HEK293 (cell line): ENCODE results near the gene CAMKK1.

ENCODE experiments used
- CTCF ChIA-PET: fragments of 350-600 bp; formaldehyde crosslinking; extraction: SDS; loops from one replicate; lab custom pipeline; 2021; ENCODE audit warnings: antibody characterized with exemption; lab: Yijun Ruan, JAX
- POLR2A ChIA-PET: fragments of 300-600 bp; formaldehyde crosslinking; extraction: SDS; loops from one replicate; lab custom pipeline; 2020; ENCODE audit warnings: antibody characterized with exemption, inconsistent platforms; lab: Yijun Ruan, JAX
- H3K27ac ChIP-seq: fragments of 200-500 bp; sonication (Bioruptor generic); 2 replicates; pipeline ENCODE4 v1.5.1; 2014; ENCODE audit warnings: low read depth, low read length, control low read depth, inconsistent platforms; ENCODE audit errors: extremely low read depth
- H3K36me3 ChIP-seq, 2 experiments: fragments of 200-500 bp in 1 of 2; sonication (Bioruptor generic) in 1 of 2; 1 replicate in 1 of 2; 2 replicates in 1 of 2; pipeline ENCODE4 v1.5.1; 2014 to 2017; ENCODE audit warnings: inconsistent platforms in 2 of 2, low read length in 2 of 2; ENCODE audit not compliant: control insufficient read depth in 2 of 2, insufficient read depth in 1 of 2
- H3K4me1 ChIP-seq: fragments of 200-500 bp; sonication (Bioruptor generic); 2 replicates; pipeline ENCODE4 v1.5.1; 2014; ENCODE audit warnings: mild to moderate bottlenecking, low read length, inconsistent platforms; ENCODE audit not compliant: control insufficient read depth, insufficient read depth
- H3K4me3 ChIP-seq: 2 replicates; pipeline ENCODE4 v1.5.1; 2011; ENCODE audit warnings: low read depth, mild to moderate bottlenecking, control low read depth, low read length, moderate library complexity
- H3K9me3 ChIP-seq: fragments of 200-500 bp; sonication (Bioruptor generic); 2 replicates; pipeline ENCODE4 v1.5.1; 2014; ENCODE audit warnings: low read depth, low read length, inconsistent platforms; ENCODE audit not compliant: control insufficient read depth, insufficient read depth
- GFI1B ChIP-seq: fragments of 450-650 bp; formaldehyde crosslinking; IDR thresholded peaks from 2 replicates; pipeline ENCODE4 v1.5.1; 2016; ENCODE audit warnings: missing biosample characterization, missing genetic modification characterization
- GLI4 ChIP-seq: fragments of 450-650 bp; formaldehyde crosslinking; IDR thresholded peaks from 2 replicates; pipeline ENCODE4 v1.5.1; 2016; ENCODE audit warnings: missing biosample characterization, missing genetic modification characterization
- GLIS1 ChIP-seq: fragments of 450-650 bp; formaldehyde crosslinking; IDR thresholded peaks from 2 replicates; pipeline ENCODE4 v1.5.1; 2016; ENCODE audit warnings: missing biosample characterization, missing genetic modification characterization
- GLIS2 ChIP-seq: fragments of 450-650 bp; formaldehyde crosslinking; IDR thresholded peaks from 2 replicates; pipeline ENCODE4 v1.5.1; 2016; ENCODE audit warnings: missing biosample characterization, missing genetic modification characterization
- HIC1 ChIP-seq: fragments of 450-650 bp; formaldehyde crosslinking; IDR thresholded peaks from 2 replicates; pipeline ENCODE4 v1.5.1; 2016; ENCODE audit warnings: missing biosample characterization, missing genetic modification characterization
- KLF1 ChIP-seq: fragments of 450-650 bp; formaldehyde crosslinking; IDR thresholded peaks from 2 replicates; pipeline ENCODE4 v1.5.1; 2016; ENCODE audit warnings: missing biosample characterization, missing genetic modification characterization
- KLF17 ChIP-seq: fragments of 450-650 bp; formaldehyde crosslinking; IDR thresholded peaks from 2 replicates; pipeline ENCODE4 v1.5.1; 2016; ENCODE audit warnings: missing biosample characterization, missing genetic modification characterization
- SP2 ChIP-seq: fragments of 450-650 bp; formaldehyde crosslinking; IDR thresholded peaks from 2 replicates; pipeline ENCODE4 v1.5.1; 2016; ENCODE audit warnings: missing biosample characterization, missing genetic modification characterization
- TCF7L2 ChIP-seq: IDR thresholded peaks from 2 replicates; pipeline ENCODE4 v1.6.1; 2011; ENCODE audit warnings: low read depth, mild to moderate bottlenecking, inconsistent platforms, low read length, moderate library complexity, borderline replicate concordance
- ZBTB26 ChIP-seq: fragments of 450-650 bp; formaldehyde crosslinking; optimal IDR thresholded peaks from 2 replicates; pipeline ENCODE3; 2016; ENCODE audit warnings: missing biosample characterization, mild to moderate bottlenecking, missing genetic modification characterization
- ZNF10 ChIP-seq: fragments of 450-650 bp; formaldehyde crosslinking; IDR thresholded peaks from 2 replicates; pipeline ENCODE4 v1.5.1; 2017; ENCODE audit warnings: missing biosample characterization, missing genetic modification characterization
- ZNF184 ChIP-seq: fragments of 450-650 bp; IDR thresholded peaks from 2 replicates; pipeline ENCODE4 v1.5.1; 2018; ENCODE audit warnings: missing biosample characterization, mild to moderate bottlenecking, missing genetic modification characterization
- ZNF248 ChIP-seq: fragments of 450-650 bp; formaldehyde crosslinking; IDR thresholded peaks from 2 replicates; pipeline ENCODE4 v1.5.1; 2017; ENCODE audit warnings: missing biosample characterization, missing genetic modification characterization
- ZNF292 ChIP-seq: fragments of 450-650 bp; formaldehyde crosslinking; IDR thresholded peaks from 2 replicates; pipeline ENCODE4 v1.5.1; 2016; ENCODE audit warnings: low read depth, missing biosample characterization, missing genetic modification characterization, borderline replicate concordance
- ZNF302 ChIP-seq: fragments of 450-650 bp; formaldehyde crosslinking; IDR thresholded peaks from 2 replicates; pipeline ENCODE4 v1.5.1; 2016; ENCODE audit warnings: missing biosample characterization, missing genetic modification characterization, low read depth
- ZNF335 ChIP-seq: fragments of 450-650 bp; formaldehyde crosslinking; conservative IDR thresholded peaks from 2 replicates; pipeline ENCODE4 v1.5.1; 2016; ENCODE audit warnings: missing biosample characterization, missing genetic modification characterization
- ZNF354C ChIP-seq: fragments of 450-650 bp; formaldehyde crosslinking; IDR thresholded peaks from 2 replicates; pipeline ENCODE4 v1.5.1; 2016; ENCODE audit warnings: missing biosample characterization, missing genetic modification characterization, low read depth, borderline replicate concordance
- ZNF37A ChIP-seq: fragments of 450-650 bp; IDR thresholded peaks from 2 replicates; pipeline ENCODE4 v1.5.1; 2018; ENCODE audit warnings: missing biosample characterization, missing genetic modification characterization
- ZNF398 ChIP-seq: fragments of 450-650 bp; formaldehyde crosslinking; IDR thresholded peaks from 2 replicates; pipeline ENCODE4 v1.5.1; 2017; ENCODE audit warnings: missing biosample characterization, missing genetic modification characterization
- ZNF510 ChIP-seq: fragments of 450-650 bp; formaldehyde crosslinking; IDR thresholded peaks from 2 replicates; pipeline ENCODE4 v1.5.1; 2018; ENCODE audit warnings: mild to moderate bottlenecking, missing genetic modification characterization, missing biosample characterization; ENCODE audit not compliant: insufficient replicate concordance
- ZNF561 ChIP-seq: fragments of 450-650 bp; IDR thresholded peaks from 2 replicates; pipeline ENCODE4 v1.5.1; 2018; ENCODE audit warnings: missing biosample characterization, missing genetic modification characterization, borderline replicate concordance
- ZNF621 ChIP-seq: fragments of 450-650 bp; formaldehyde crosslinking; IDR thresholded peaks from 2 replicates; pipeline ENCODE4 v1.5.1; 2017; ENCODE audit warnings: missing biosample characterization, missing genetic modification characterization
- ZNF629 ChIP-seq: fragments of 450-650 bp; formaldehyde crosslinking; IDR thresholded peaks from 2 replicates; pipeline ENCODE4 v1.5.1; 2017; ENCODE audit warnings: missing biosample characterization, missing genetic modification characterization
- ZNF707 ChIP-seq: fragments of 450-650 bp; formaldehyde crosslinking; IDR thresholded peaks from 2 replicates; pipeline ENCODE4 v1.5.1; 2016; ENCODE audit warnings: missing biosample characterization, missing genetic modification characterization
- ZNF747 ChIP-seq: fragments of 450-650 bp; formaldehyde crosslinking; IDR thresholded peaks from 2 replicates; pipeline ENCODE4 v1.5.1; 2016; ENCODE audit warnings: missing biosample characterization, missing genetic modification characterization
- ZNF776 ChIP-seq: fragments of 450-650 bp; formaldehyde crosslinking; IDR thresholded peaks from 2 replicates; pipeline ENCODE4 v1.5.0; 2017; ENCODE audit warnings: missing biosample characterization, missing genetic modification characterization, borderline replicate concordance
- ZNF843 ChIP-seq: fragments of 450-650 bp; formaldehyde crosslinking; IDR thresholded peaks from 2 replicates; pipeline ENCODE4 v1.5.1; 2016; ENCODE audit warnings: missing biosample characterization, missing genetic modification characterization

CAMKK1 gene

GRCh38 chr17:3887804-3888203 lies 5.0 kb downstream of the CAMKK1 start:
- Histone ChIP-seq H3K36me3 (peaks cover 4 to 33% of the 10 kb centered on the region in 2 experiments; a peak in 2 of 3 replicates), H3K9me3 (no peaks in the 10 kb centered on the region), H3K27ac (peak overlapping the region; percentile 90), H3K4me3 (no peak overlapping the region), H3K4me1 (peaks cover 38% of the 10 kb centered on the region)
- ChIA-PET CTCF (interaction anchor here (0.7 to 3.0 kb wide), 3 partner anchors 18 to 181 kb away, joined by 3 to 16 read pairs (median 3); no protein-coding TSS in a partner anchor), POLR2A (interaction anchor here (1.0 kb wide), 1 partner anchor 9 kb away, joined by 3 read pairs; no protein-coding TSS in a partner anchor)
- no peak for TF ChIP-seq ZNF10 (tag by site-specific recombination)
- 0 out of 2 replicates have a peak, but pooled peaks have one; percentile 2 for TF ChIP-seq ZNF398 (tag by site-specific recombination)
- TF ChIP-seq ZNF510 (tag by site-specific recombination): no peak
- no peak for TF ChIP-seq ZNF335 (tag by site-specific recombination)
- no peak for TF ChIP-seq ZNF302 (tag by site-specific recombination)
- TF ChIP-seq ZNF184 (tag by site-specific recombination): no peak
- no peak for TF ChIP-seq GFI1B
- TF ChIP-seq ZNF843: no peak
- TF ChIP-seq SP2 (tag by site-specific recombination): 0 out of 2 replicates have a peak, but pooled peaks have one; percentile 22
- no peak for TF ChIP-seq ZNF248
- TF ChIP-seq ZNF707 (tag by site-specific recombination): no peak
- TF ChIP-seq GLI4 (tag by site-specific recombination): no peak
- TF ChIP-seq ZNF292: no peak
- TF ChIP-seq ZNF629: no peak
- TF ChIP-seq HIC1 (tag by site-specific recombination): no peak
- TF ChIP-seq ZBTB26: no peak
- no peak for TF ChIP-seq ZNF776
- TF ChIP-seq TCF7L2: no peak
- TF ChIP-seq ZNF561: no peak
- TF ChIP-seq KLF1: peak; percentile 43

GRCh38 chr17:3887394-3887793 lies 5.5 kb downstream of the CAMKK1 start:
- Histone ChIP-seq H3K27ac (no peak overlapping the region), H3K9me3 (no peaks in the 10 kb centered on the region), H3K36me3 (peaks cover 4 to 37% of the 10 kb centered on the region in 2 experiments; a peak in 2 of 3 replicates), H3K4me1 (peaks cover 38% of the 10 kb centered on the region), H3K4me3 (no peak overlapping the region)
- ChIA-PET POLR2A (no interaction called here), CTCF (interaction anchor here (0.7 kb wide), 3 partner anchors 13 to 525 kb away, joined by 3 read pairs; no protein-coding TSS in a partner anchor)
- TF ChIP-seq KLF17 (0 out of 2 replicates have a peak, but pooled peaks have one; percentile 10), ZNF354C (no peak), GLIS1 (tag by site-specific recombination) (peak; percentile 95), ZNF398 (tag by site-specific recombination) (0 out of 2 replicates have a peak, but pooled peaks have one; percentile 36), ZNF37A (tag by site-specific recombination) (no peak), ZNF621 (tag by site-specific recombination) (0 out of 2 replicates have a peak, but pooled peaks have one; percentile 78), GLIS2 (peak; percentile 63), ZNF747 (tag by site-specific recombination) (no peak)
